Astrocyte (in vitro differentiated cells and primary cell): Measurements from ENCODE around the gene STYXL2.

ENCODE experiments used
- EZH2 ChIP-seq: IDR thresholded peaks from 2 replicates; pipeline ENCODE4 v1.6.1; 2012; ENCODE audit warnings: mild to moderate bottlenecking, low read length, inconsistent platforms; ENCODE audit not compliant: insufficient read depth
- TF ChIP-seq, protein P1 (sequence below): IDR thresholded peaks from 2 replicates; pipeline ENCODE4 v1.5.1; 2011; ENCODE audit warnings: low read depth, mild to moderate bottlenecking, inconsistent platforms, low read length, moderate library complexity; ENCODE audit not compliant: insufficient read depth

DNA sequence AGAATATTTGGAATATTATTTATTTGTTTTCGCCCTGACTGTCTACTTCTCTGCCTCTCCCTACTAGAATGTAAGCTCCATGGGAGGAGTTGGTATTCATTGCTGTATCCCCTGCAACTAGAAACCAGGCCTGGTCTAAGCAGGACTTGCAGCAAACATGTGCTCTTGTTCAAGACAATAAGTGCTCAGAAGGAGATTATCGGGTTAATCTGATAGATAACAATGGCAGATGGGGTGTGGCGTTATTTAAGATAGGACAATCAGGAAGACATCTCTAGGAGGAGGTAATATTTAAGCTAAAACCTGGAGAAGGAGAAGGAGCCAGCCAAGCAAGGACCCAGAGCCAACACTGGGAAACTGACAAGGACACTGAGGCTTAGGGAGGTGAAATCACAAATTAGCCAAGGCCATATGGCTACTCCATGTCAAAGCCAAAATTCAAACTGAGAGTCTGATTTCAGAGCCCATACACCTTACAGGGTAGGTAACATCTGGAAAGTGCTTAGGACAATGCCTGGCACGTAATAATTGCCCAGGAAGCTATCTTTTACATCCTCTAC lies 41.5 kb downstream of the STYXL2 start:
- TF ChIP-seq, protein P1, sequence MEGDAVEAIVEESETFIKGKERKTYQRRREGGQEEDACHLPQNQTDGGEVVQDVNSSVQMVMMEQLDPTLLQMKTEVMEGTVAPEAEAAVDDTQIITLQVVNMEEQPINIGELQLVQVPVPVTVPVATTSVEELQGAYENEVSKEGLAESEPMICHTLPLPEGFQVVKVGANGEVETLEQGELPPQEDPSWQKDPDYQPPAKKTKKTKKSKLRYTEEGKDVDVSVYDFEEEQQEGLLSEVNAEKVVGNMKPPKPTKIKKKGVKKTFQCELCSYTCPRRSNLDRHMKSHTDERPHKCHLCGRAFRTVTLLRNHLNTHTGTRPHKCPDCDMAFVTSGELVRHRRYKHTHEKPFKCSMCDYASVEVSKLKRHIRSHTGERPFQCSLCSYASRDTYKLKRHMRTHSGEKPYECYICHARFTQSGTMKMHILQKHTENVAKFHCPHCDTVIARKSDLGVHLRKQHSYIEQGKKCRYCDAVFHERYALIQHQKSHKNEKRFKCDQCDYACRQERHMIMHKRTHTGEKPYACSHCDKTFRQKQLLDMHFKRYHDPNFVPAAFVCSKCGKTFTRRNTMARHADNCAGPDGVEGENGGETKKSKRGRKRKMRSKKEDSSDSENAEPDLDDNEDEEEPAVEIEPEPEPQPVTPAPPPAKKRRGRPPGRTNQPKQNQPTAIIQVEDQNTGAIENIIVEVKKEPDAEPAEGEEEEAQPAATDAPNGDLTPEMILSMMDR, result no peak
- no peak for TF ChIP-seq EZH2
